Thoracic aorta (tissue), 2 donors: ENCODE data around the gene GRIA3. TPM values are rescaled to one million over a fixed set of nuclear protein-coding genes. Genes with fewer than 3 reads are reported as not detected.

Source experiments
- ATAC-seq: fragments of 150-250 bp; one replicate; pipeline ENCODE4 v1.8.0; 2017; ENCODE audit warnings: low read depth; ENCODE audit not compliant: insufficient number of reproducible peaks, low FRiP score
- DNase-seq: peaks from one replicate; pipeline ENCODE4 v3.0.0-alpha.2; 2020; ENCODE audit warnings: low spot score
- H3K27ac ChIP-seq, 2 donors: fragments of 200-600 bp; sonication (generic); 1 replicate in 1 of 2; 2 replicates in 1 of 2; pipeline ENCODE4 v1.5.1; 2016; ENCODE audit warnings: mild to moderate bottlenecking in 2 of 2, moderate library complexity in 2 of 2
- H3K27me3 ChIP-seq: fragments of 200-600 bp; sonication (generic); replicated peaks from 2 replicates; pipeline ENCODE4 v1.6.0; 2016; ENCODE audit warnings: mild to moderate bottlenecking; ENCODE audit not compliant: insufficient read depth
- H3K36me3 ChIP-seq: fragments of 200-600 bp; sonication (generic); one replicate; pipeline ENCODE4 v1.5.1; 2016
- H3K4me1 ChIP-seq, 2 donors: fragments of 200-600 bp; sonication (generic); 1 replicate in 1 of 2; 2 replicates in 1 of 2; pipeline versions ENCODE4 v1.5.1 to v1.6.0; 2016; ENCODE audit warnings: low read depth in 2 of 2, mild to moderate bottlenecking in 1 of 2; ENCODE audit not compliant: control insufficient read depth in 1 of 2
- H3K4me3 ChIP-seq: fragments of 200-600 bp; sonication (generic); 2 replicates; pipeline ENCODE4 v1.5.1; 2016; ENCODE audit warnings: mild to moderate bottlenecking
- H3K9me3 ChIP-seq: fragments of 200-600 bp; sonication (generic); 2 replicates; pipeline ENCODE4 v1.5.1; 2016
- total RNA-seq, 2 donors: library from RNA; depleted of rRNA; stranded (reverse); fragments of >200 nt; gene quantifications; one replicate each; pipeline versions ENCODE4 v1.1.0 to v1.2.3, GENCODE V29; 2016
- TF ChIP-seq, protein P1 (sequence below): fragments of 200-600 bp; sonication (generic); IDR thresholded peaks from one replicate; pipeline ENCODE4 v1.5.1; 2019; ENCODE audit warnings: antibody characterized with exemption

GRIA3 gene
- total RNA-seq, 2 donors from 2014 or later = 6.0 to 7.9 TPM

DNA sequence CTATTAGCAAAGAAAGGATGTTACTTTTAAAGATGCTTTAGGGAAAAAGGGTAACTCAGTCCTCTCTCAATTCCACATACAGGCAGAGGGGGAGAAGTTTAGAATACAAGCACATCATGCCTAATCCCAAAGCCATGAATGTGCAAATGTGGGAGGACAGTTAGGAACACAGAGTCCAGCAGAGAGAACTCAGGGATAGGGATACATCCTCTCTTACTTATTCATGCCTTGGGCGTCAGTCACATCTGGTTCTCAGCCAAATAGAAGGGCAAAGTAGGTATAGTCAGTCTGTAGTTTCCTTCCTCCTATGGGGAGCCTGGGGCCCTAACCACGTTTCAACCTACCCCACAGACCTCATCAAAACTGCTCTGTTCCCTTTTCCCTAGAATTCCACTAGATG is 87.8 kb downstream of the GRIA3 start:
- Histone ChIP-seq H3K27ac (no peak overlapping the region), H3K4me3 (no peak overlapping the region), H3K27me3 (no peaks in the 10 kb centered on the region), H3K9me3 (no peaks in the 10 kb centered on the region), H3K4me1 (no peaks in the 10 kb centered on the region), H3K36me3 (no peaks in the 10 kb centered on the region)
- DNase-seq (no peak), ATAC-seq (no peak)
- TF ChIP-seq, protein P1, sequence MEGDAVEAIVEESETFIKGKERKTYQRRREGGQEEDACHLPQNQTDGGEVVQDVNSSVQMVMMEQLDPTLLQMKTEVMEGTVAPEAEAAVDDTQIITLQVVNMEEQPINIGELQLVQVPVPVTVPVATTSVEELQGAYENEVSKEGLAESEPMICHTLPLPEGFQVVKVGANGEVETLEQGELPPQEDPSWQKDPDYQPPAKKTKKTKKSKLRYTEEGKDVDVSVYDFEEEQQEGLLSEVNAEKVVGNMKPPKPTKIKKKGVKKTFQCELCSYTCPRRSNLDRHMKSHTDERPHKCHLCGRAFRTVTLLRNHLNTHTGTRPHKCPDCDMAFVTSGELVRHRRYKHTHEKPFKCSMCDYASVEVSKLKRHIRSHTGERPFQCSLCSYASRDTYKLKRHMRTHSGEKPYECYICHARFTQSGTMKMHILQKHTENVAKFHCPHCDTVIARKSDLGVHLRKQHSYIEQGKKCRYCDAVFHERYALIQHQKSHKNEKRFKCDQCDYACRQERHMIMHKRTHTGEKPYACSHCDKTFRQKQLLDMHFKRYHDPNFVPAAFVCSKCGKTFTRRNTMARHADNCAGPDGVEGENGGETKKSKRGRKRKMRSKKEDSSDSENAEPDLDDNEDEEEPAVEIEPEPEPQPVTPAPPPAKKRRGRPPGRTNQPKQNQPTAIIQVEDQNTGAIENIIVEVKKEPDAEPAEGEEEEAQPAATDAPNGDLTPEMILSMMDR = no peak

DNA sequence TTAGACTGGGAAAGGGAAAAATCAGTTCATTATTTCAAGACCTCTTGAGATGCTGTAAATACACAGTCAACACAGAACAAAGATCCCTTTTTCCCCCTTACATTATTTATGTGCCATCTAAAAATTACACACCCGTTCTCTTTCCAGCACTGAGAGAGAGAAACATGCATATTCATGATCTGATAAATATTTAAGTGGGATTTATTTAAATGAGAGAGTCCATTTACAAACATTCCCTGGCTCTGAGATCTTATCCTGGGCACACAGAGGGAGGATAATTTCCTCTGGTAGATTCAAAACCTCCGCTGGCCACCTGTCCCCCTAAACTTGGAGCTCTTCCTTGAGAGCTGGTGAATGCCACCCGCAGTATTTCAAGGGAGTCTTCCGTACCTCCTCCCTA is 88.6 kb downstream of the GRIA3 start:
- ATAC-seq = no peak
- TF ChIP-seq, protein P1 = no peak

DNA sequence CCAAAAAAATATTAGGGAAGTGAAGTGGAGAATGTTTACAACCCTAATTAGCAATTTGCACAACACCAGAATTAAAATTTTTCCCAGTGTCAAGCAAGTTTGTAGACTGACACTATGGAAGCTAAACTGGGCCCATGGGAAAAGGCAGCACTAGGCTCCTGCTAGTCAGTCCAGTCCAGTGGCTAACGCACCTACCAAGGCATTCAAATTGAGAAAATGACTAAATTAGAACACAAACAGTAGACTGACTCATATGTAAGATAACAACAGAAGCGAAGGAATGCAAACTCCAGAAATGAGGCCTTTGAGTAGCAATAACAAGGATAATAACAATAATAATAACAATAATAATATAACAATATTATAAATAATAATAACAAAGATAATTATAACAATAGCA is 90.7 kb downstream of the GRIA3 start:
- Histone ChIP-seq H3K27ac (no peak overlapping the region), H3K27me3 (no peaks in the 10 kb centered on the region), H3K9me3 (no peaks in the 10 kb centered on the region), H3K36me3 (no peaks in the 10 kb centered on the region), H3K4me1 (no peaks in the 10 kb centered on the region), H3K4me3 (no peak overlapping the region)
- ATAC-seq (no peak), DNase-seq (no peak)
- TF ChIP-seq, protein P1 = no peak

More for the DNA sequence above, 88.6 kb downstream of the GRIA3 start:
- DNase-seq = no peak
- Histone ChIP-seq H3K4me1 (no peaks in the 10 kb centered on the region), H3K27me3 (no peaks in the 10 kb centered on the region), H3K4me3 (no peak overlapping the region), H3K9me3 (no peaks in the 10 kb centered on the region), H3K27ac (no peak overlapping the region), H3K36me3 (no peaks in the 10 kb centered on the region)

DNA sequence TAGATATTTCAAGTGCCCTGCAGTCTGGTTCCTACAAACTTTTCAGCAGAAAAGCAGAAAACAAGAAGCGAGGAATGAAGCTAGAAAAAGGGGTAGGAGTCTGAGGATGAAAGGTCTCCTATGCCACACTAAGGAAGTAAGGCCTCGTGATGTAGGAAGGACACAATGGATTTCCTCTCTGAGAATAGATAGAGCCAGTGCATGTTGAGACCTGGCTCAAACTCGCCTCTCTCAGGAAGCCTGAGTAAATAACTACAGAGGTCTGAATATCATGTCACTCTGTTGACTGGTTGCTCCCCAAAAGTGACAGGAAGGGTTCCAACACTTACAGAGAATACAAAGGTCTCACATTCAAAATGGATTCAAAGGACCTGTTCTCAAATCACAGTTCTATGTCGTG is 93.3 kb downstream of the GRIA3 start:
- Histone ChIP-seq H3K27ac (no peak overlapping the region), H3K27me3 (no peaks in the 10 kb centered on the region), H3K36me3 (no peaks in the 10 kb centered on the region), H3K4me1 (no peaks in the 10 kb centered on the region), H3K9me3 (no peaks in the 10 kb centered on the region), H3K4me3 (no peak overlapping the region)
- ATAC-seq (no peak), DNase-seq (no peak)
- TF ChIP-seq, protein P1 = no peak

DNA sequence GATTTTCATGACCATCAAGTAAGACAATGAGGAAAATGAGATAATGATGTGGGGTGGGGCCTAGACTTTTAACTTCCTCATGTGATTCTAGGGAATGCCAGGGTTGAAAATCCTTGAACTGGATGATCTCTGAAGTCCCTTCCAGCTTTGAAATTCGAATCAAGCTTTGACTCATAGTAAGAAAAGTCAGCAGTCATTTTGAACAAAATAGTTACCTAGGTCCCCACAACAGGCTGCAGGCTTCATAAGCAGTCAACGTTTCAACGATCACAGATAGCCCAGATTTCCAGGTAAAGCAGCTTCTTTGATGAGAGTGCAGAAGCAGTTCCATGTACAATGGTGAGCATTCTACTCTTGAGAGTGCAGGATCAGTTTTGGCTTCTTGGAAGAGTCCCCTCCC is 93.7 kb downstream of the GRIA3 start:
- TF ChIP-seq, protein P1 = no peak
- no peaks in the 10 kb centered on the region for H3K36me3 ChIP-seq
- ATAC-seq = no peak

More for the DNA sequence above, 93.7 kb downstream of the GRIA3 start:
- no peak overlapping the region for H3K4me3 ChIP-seq
- H3K27ac ChIP-seq = no peak overlapping the region
- no peak for DNase-seq
- H3K27me3 ChIP-seq = no peaks in the 10 kb centered on the region
- no peaks in the 10 kb centered on the region for H3K9me3 ChIP-seq
- H3K4me1 ChIP-seq = no peaks in the 10 kb centered on the region
